Heart left ventricle (tissue), 16 donors: Measurements from ENCODE around the gene RBMS1. TPM values are rescaled to one million over a fixed set of nuclear protein-coding genes. Genes with fewer than 3 reads are reported as not detected.

Experiments used
- ATAC-seq, 4 donors: fragments of 200-7000 bp; cut with Tn5 transposase; one replicate each; pipeline ENCODE4 v1.9.1; 2020 to 2022; ENCODE audit warnings: moderate library complexity in 4 of 4, mild to moderate bottlenecking in 3 of 4, moderate number of reproducible peaks in 1 of 4
- DNase-seq, 5 donors: peaks; one replicate each; pipeline ENCODE4 v3.0.0-alpha.2; 2020
- H3K27ac ChIP-seq, 12 donors: fragments of 200-600 bp; sonication (generic) in 4 of 12; one replicate each; pipeline versions ENCODE4 v1.5.0 to v1.8.0; 2016 to 2022; ENCODE audit warnings: mild to moderate bottlenecking in 2 of 12
- H3K27me3 ChIP-seq, 9 donors: fragments of 200-600 bp; sonication (generic) in 2 of 9; one replicate each; pipeline versions ENCODE4 v1.5.1 to v1.8.0; 2016 to 2022; ENCODE audit warnings: mild to moderate bottlenecking in 3 of 9
- H3K36me3 ChIP-seq, 9 donors: fragments of 200-600 bp; sonication (generic) in 2 of 9; one replicate each; pipeline versions ENCODE4 v1.5.0 to v1.8.0; 2018 to 2022; ENCODE audit warnings: mild to moderate bottlenecking in 2 of 9
- H3K4me1 ChIP-seq, 12 donors: fragments of 200-600 bp; sonication (generic) in 4 of 12; one replicate each; pipeline versions ENCODE4 v1.5.0 to v1.8.0; 2016 to 2022; ENCODE audit warnings: mild to moderate bottlenecking in 3 of 12
- H3K4me3 ChIP-seq, 12 donors: fragments of 200-600 bp; sonication (generic) in 4 of 12; one replicate each; pipeline versions ENCODE4 v1.5.0 to v1.8.0; 2017 to 2022; ENCODE audit warnings: mild to moderate bottlenecking in 9 of 12, moderate library complexity in 4 of 12
- H3K9me3 ChIP-seq, 12 donors: fragments of 200-600 bp; sonication (generic) in 4 of 12; one replicate each; pipeline versions ENCODE4 v1.5.0 to v1.8.0; 2016 to 2022; ENCODE audit warnings: mild to moderate bottlenecking in 1 of 12
- CTCF ChIP-seq, 12 donors: fragments of 200-600 bp; sonication (generic) in 4 of 12; IDR thresholded peaks; one replicate each; pipeline versions ENCODE4 v1.5.0 to v1.8.0; 2018 to 2022; ENCODE audit warnings: antibody characterized with exemption in 12 of 12, mild to moderate bottlenecking in 5 of 12
- POLR2A ChIP-seq, 2 donors: fragments of 450-650 bp; IDR thresholded peaks; one replicate each; pipeline ENCODE4 v1.6.1; 2017; ENCODE audit warnings: antibody characterized with exemption in 2 of 2, mild to moderate bottlenecking in 2 of 2, moderate library complexity in 2 of 2
- WGBS, 4 donors: extraction: QIAGEN DNeasy Blood & Tissue Kit in 2 of 4; methylation state at CpG; one replicate each; pipeline versions ENCODE4 v1.1.5 to v1.1.7; 2013 to 2018; 5-methylcytosine and 5-hydroxymethylcytosine counted together
- intact Hi-C, 10 donors: fragments of 100-400 bp; cut with DNase I; formaldehyde crosslinking; loops; one replicate each; pipeline versions ENCODE4 v1.11.1 to v1.14.2; 2022
- polyA plus RNA-seq, 2 donors: library from polyadenylated mRNA; stranded (reverse); fragments of 200-250 nt; gene quantifications; one replicate each; pipeline ENCODE4 v1.2.3, GENCODE V29; 2013
- total RNA-seq, 9 donors: library from RNA; depleted of rRNA in 2 of 9; stranded (reverse); fragments of >200 nt in 2 of 9; fragmentation: NEBNext Ultra II Directional in 3 of 9; extraction: Animal tissue kit (Norgen Biotek cat#: 25700) in 3 of 9; gene quantifications; one replicate each; pipeline versions ENCODE4 v1.1.0 to v1.2.4, GENCODE V29; 2016 to 2023
- donor health status: ischemic (EF 13 %, LVEDD 7.1; RV severe dilation, severe dysfunction).
- donor health status: healthy with polysubstance abuse.
- donor health status: DM: no; HTN: yes; CAD: no.
- donor health status: DM: no; HTN: no; CAD: no.
- donor health status: ischemic (EF 25% LVEDD 6.9; RV normal size, moderate dysfunction).
- donor health status: ischemic (EF 25% LVEDD 5.7; RV mildly dilated, moderate dysfunction).
- donor health status: healthy.
- donor health status: DM: yes; HTN: yes; CAD: no.
- donor health status: ischemic (EF 35%, LVEDD 5.7; RV mildly dilated, moderate dysfunction).
- donor health status: nonischemic (EF 11% LVEDD 7.7; RV severe dilation, severe dysfunction).
- donor health status: DM: yes; HTN: yes; CAD: no.
- donor health status: PGD.
- donor health status: ischemic (EF 29% LVEDD 5.4; RV normal size, mild dysfunction).
- donor health status: nonischemic (EF 23%, LVEDD 6.1; RV moderate dilation, normal function).

RBMS1 gene
- total and polyA plus RNA-seq, 11 donors = 32.4 to 102 (median 52.6) TPM

GRCh38 chr2:160222546-160223283 lies 270.9 kb downstream of the RBMS1 start:
- DNase-seq = no peak
- 74 to 90% (median 79%) methylated on average over 7 of the region's 7 CpGs for WGBS, 4 donors
- no peak for ATAC-seq
- peak overlapping the region in 11 of 12 donors; percentile 69 to 91 (median 77) for H3K27ac ChIP-seq
- intact Hi-C loops = no loop called here
- H3K4me3 ChIP-seq = no peak overlapping the region
- H3K4me1 ChIP-seq = peaks cover 0 to 41% (median 17%) of the 10 kb centered on the region in 12 donors
- no peaks in the 10 kb centered on the region for H3K27me3 ChIP-seq
- no peaks in the 10 kb centered on the region for H3K9me3 ChIP-seq
- H3K36me3 ChIP-seq = no peaks in the 10 kb centered on the region
- TF ChIP-seq POLR2A (IDR thresholded peaks at IDR 0.05) (no peak), CTCF (IDR thresholded peaks at IDR 0.05) (no peak)
